ENCODE measurements around the gene RPRD1B.

DNA sequence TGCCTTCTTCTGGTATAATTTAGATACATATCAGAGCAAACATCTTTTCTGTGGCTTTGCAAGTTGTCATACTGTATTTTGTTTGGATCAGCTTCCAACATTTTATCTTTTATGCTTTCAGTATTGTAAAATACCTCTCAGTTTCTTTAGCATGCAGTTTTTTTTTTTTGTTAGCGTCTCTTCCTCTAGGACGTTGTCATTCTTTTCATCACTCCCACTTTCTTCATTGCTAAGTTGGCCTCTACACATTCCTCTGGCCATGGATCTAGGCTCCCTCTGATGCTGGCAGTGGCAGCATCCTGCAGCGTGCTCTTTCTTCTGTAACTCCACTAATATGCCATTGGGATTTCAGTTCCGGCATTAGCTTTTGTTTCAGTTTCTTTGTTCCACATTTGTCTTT, 21.7 kb downstream of the RPRD1B start:
- TF ChIP-seq, protein P1, sequence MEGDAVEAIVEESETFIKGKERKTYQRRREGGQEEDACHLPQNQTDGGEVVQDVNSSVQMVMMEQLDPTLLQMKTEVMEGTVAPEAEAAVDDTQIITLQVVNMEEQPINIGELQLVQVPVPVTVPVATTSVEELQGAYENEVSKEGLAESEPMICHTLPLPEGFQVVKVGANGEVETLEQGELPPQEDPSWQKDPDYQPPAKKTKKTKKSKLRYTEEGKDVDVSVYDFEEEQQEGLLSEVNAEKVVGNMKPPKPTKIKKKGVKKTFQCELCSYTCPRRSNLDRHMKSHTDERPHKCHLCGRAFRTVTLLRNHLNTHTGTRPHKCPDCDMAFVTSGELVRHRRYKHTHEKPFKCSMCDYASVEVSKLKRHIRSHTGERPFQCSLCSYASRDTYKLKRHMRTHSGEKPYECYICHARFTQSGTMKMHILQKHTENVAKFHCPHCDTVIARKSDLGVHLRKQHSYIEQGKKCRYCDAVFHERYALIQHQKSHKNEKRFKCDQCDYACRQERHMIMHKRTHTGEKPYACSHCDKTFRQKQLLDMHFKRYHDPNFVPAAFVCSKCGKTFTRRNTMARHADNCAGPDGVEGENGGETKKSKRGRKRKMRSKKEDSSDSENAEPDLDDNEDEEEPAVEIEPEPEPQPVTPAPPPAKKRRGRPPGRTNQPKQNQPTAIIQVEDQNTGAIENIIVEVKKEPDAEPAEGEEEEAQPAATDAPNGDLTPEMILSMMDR (IDR thresholded peaks at IDR 0.05; ENCODE audit: control extremely low read depth in 1 of 3, insufficient read depth in 1 of 3, low read depth in 1 of 3, low read length in 3 of 3), result no peak
- no peak for TF ChIP-seq ATF2 (IDR thresholded peaks at IDR 0.05; ENCODE audit: low read length)
- TF ChIP-seq JUND (IDR thresholded peaks at IDR 0.05; ENCODE audit: low read length), result no peak
- no peak for TF ChIP-seq ZNF274 (IDR thresholded peaks at IDR 0.05; ENCODE audit: borderline replicate concordance, extremely low read depth, low read length)
- no peak for TF ChIP-seq POLR2AphosphoS5 (IDR thresholded peaks at IDR 0.05; ENCODE audit: low read depth, low read length)
- no peak for TF ChIP-seq EZH2 (IDR thresholded peaks at IDR 0.05; ENCODE audit: low read depth, low read length, severe bottlenecking)
- TF ChIP-seq YY1 (IDR thresholded peaks at IDR 0.05; ENCODE audit: low read depth, low read length), result no peak
- no peak for TF ChIP-seq SRF (IDR thresholded peaks at IDR 0.05; ENCODE audit: low read depth, low read length)
- TF ChIP-seq RNF2 (IDR thresholded peaks at IDR 0.05; ENCODE audit: borderline replicate concordance, low read depth, low read length, missing control alignments, poor library complexity, severe bottlenecking), result no peak
- no peak for TF ChIP-seq SP1 (IDR thresholded peaks at IDR 0.05; ENCODE audit: low read depth, low read length)
- TF ChIP-seq CREB1 (IDR thresholded peaks at IDR 0.05), result no peak
- no peak for TF ChIP-seq ATF3 (IDR thresholded peaks at IDR 0.05; ENCODE audit: insufficient read depth, low read depth, low read length)
